Measurements from ENCODE around the gene FANCE. TPM values are rescaled to one million over a fixed set of nuclear protein-coding genes. Genes with fewer than 3 reads are reported as not detected.
A peak's percentile ranks its signal among the peaks of the same experiment; 100 is the strongest.

The FANCE gene
- total and polyA plus RNA-seq, 7 donors, result 3.8 to 15.2 (median 7.1) TPM

DNA sequence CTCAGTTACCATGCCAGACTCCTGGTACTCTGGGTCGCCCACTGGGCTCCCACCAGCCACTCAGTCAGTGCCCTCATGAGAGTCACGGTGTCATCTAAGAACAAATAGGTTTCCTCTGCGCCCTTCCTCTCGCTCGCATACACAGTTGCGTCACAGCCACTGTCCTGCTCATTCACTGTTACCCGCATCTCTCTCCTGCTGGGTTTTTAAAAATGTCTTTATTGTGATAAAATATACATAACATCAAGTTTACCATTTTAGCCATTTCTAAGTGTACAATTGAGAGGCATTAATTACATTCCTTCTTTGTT is 40.8 kb downstream of the FANCE start:
- DNase-seq (no peak), ATAC-seq (no peak)
- Histone ChIP-seq H3K4me3 (no peak overlapping the region), H3K4me1 (peaks cover 54% of the 10 kb centered on the region), H3K9me3 (no peaks in the 10 kb centered on the region), H3K27ac (no peak overlapping the region), H3K36me3 (ENCODE audit: insufficient read depth in 1 of 2, low read depth in 1 of 2) (no peaks in the 10 kb centered on the region), H3K27me3 (ENCODE audit: insufficient read depth in 3 of 3, low read length in 2 of 3) (no peaks in the 10 kb centered on the region)
- TF ChIP-seq CTCF (IDR thresholded peaks at IDR 0.05), result no peak
- 78 to 87% (median 85%) methylated on average over 7 of the region's 7 CpGs for WGBS, 3 donors
- intact Hi-C loops (cut with DNase I), result no loop called here

DNA sequence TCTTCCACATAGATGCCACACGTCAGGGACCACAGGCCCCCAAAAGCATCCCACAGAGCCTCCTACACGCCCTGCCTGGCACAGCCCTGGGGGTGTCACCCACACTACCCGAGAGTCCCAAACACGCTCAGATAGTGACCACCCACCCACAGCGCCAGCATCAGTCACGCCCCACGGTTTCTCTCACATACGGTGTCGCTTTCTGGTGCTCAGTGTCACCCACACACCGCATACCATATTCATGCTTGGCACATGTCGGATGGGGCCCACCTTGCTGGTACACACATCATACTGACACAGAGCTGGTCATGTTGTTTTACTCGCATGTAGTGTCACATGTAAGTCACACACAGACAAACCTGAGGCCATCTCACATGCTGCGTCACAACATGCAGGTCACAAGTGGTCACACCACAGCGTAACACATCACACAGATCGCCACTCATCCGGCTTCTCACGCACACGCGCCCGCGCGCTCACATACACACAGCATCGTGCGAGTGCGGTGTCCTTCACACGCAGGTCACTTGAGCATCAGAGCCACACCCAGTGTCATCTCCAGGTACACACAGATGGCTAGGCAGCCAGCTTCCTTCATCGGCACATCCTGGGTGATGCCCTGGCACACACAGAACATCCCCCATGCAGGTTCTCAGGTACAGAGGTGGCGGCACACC is 41.3 kb downstream of the FANCE start:
- no peak for TF ChIP-seq CTCF (IDR thresholded peaks at IDR 0.05)
- H3K27me3 ChIP-seq (ENCODE audit: insufficient read depth in 3 of 3, low read length in 2 of 3), result no peaks in the 10 kb centered on the region
- no peaks in the 10 kb centered on the region for H3K36me3 ChIP-seq (ENCODE audit: insufficient read depth in 1 of 2, low read depth in 1 of 2)
- WGBS, 3 donors, result 83 to 87% (median 86%) methylated on average over 28 of the region's 28 CpGs
- H3K27ac ChIP-seq, result no peak overlapping the region
- H3K4me1 ChIP-seq, result peaks cover 59% of the 10 kb centered on the region
- ATAC-seq, result no peak
- H3K4me3 ChIP-seq, result no peak overlapping the region
- H3K9me3 ChIP-seq, result no peaks in the 10 kb centered on the region
- intact Hi-C loops (cut with DNase I), result no loop called here
- no peak for DNase-seq

- Histone ChIP-seq H3K4me3 (no peak overlapping the region), H3K27me3 (ENCODE audit: insufficient read depth in 3 of 3, low read length in 2 of 3) (no peaks in the 10 kb centered on the region), H3K27ac (no peak overlapping the region), H3K4me1 (peaks cover 60% of the 10 kb centered on the region), H3K9me3 (no peaks in the 10 kb centered on the region), H3K36me3 (ENCODE audit: insufficient read depth in 1 of 2, low read depth in 1 of 2) (no peaks in the 10 kb centered on the region)
- ATAC-seq, result no peak
- TF ChIP-seq CTCF (IDR thresholded peaks at IDR 0.05), result no peak
- intact Hi-C loops (cut with DNase I), result no loop called here
- WGBS, 3 donors, result 21 to 28% (median 22%) methylated on average over 3 to 4 of the region's 4 CpGs
- DNase-seq, result no peak
These were observed 42.0 kb downstream of the FANCE start for GRCh38 chr6:35494161-35494563.

GRCh38 chr6:35495258-35496035 is 43.3 kb downstream of the FANCE start:
- TF ChIP-seq CTCF (IDR thresholded peaks at IDR 0.05), result no peak
- H3K36me3 ChIP-seq (ENCODE audit: insufficient read depth in 1 of 2, low read depth in 1 of 2), result no peaks in the 10 kb centered on the region
- peak overlapping the region; percentile 83 for H3K4me3 ChIP-seq
- 62 to 80% (median 77%) methylated on average over 9 of the region's 9 CpGs for WGBS, 3 donors
- no peak for ATAC-seq
- no peaks in the 10 kb centered on the region for H3K9me3 ChIP-seq
- peaks cover 53% of the 10 kb centered on the region for H3K4me1 ChIP-seq
- intact Hi-C loops (cut with DNase I), result no loop called here
- peak overlapping the region; percentile 93 for H3K27ac ChIP-seq
- DNase-seq, result no peak
- no peaks in the 10 kb centered on the region for H3K27me3 ChIP-seq (ENCODE audit: insufficient read depth in 3 of 3, low read length in 2 of 3)
